Adrenal gland (tissue), 12 donors: ENCODE measurements around the gene FPR1. TPM values are rescaled to one million over a fixed set of nuclear protein-coding genes. Genes with fewer than 3 reads are reported as not detected.

Experiments used
- DNase-seq, 7 donors: peaks; one replicate each; pipeline ENCODE4 v3.0.0-alpha.2; 2019 to 2020
- H3K27ac ChIP-seq, 5 donors: fragments of 200-600 bp; sonication (generic) in 4 of 5; 1 replicate in 3 of 5; 2 replicates in 2 of 5; pipeline versions ENCODE4 v1.5.1 to v1.8.0; 2016 to 2020; ENCODE audit warnings: mild to moderate bottlenecking in 1 of 5
- H3K27me3 ChIP-seq: fragments of 200-600 bp; 2 replicates; pipeline ENCODE4 v1.8.0; 2021
- H3K36me3 ChIP-seq, 2 donors: fragments of 200-600 bp; replicated peaks in 1 of 2; 1 replicate in 1 of 2; 2 replicates in 1 of 2; pipeline versions ENCODE4 v1.5.1 to v1.8.0; 2018 to 2022
- H3K4me1 ChIP-seq, 2 donors: fragments of 200-600 bp; replicated peaks in 1 of 2; 1 replicate in 1 of 2; 2 replicates in 1 of 2; pipeline versions ENCODE4 v1.5.1 to v1.8.0; 2018 to 2021
- H3K4me3 ChIP-seq, 4 donors: fragments of 200-600 bp; sonication (generic) in 3 of 4; one replicate each; pipeline ENCODE4 v1.5.1; 2016 to 2018
- H3K9me3 ChIP-seq, 3 donors: fragments of 200-600 bp; sonication (generic) in 1 of 3; replicated peaks in 1 of 3; 1 replicate in 2 of 3; 2 replicates in 1 of 3; pipeline versions ENCODE4 v1.5.1 to v1.8.0; 2016 to 2021
- CTCF ChIP-seq, 6 experiments: fragments of 450-650 bp in 4 of 6; fragments of 200-600 bp in 2 of 6; sonication (generic) in 1 of 6; IDR thresholded peaks; 1 replicate in 5 of 6; 2 replicates in 1 of 6; pipeline versions ENCODE4 v1.5.1 to v1.8.0; 2016 to 2021; ENCODE audit warnings: antibody characterized with exemption in 6 of 6, mild to moderate bottlenecking in 2 of 6, moderate library complexity in 1 of 6
- POLR2A ChIP-seq, 2 donors: fragments of 450-650 bp; IDR thresholded peaks; one replicate each; pipeline ENCODE4 v1.6.1; 2017; ENCODE audit warnings: antibody characterized with exemption in 2 of 2, mild to moderate bottlenecking in 2 of 2, moderate library complexity in 1 of 2
- WGBS, 4 donors: extraction: QIAGEN DNeasy Blood & Tissue Kit in 2 of 4; methylation state at CpG; one replicate each; pipeline versions ENCODE4 v1.1.5 to v1.1.7; 2013 to 2017; 5-methylcytosine and 5-hydroxymethylcytosine counted together
- intact Hi-C, 2 donors: fragments of 100-400 bp; cut with DNase I; formaldehyde crosslinking; loops; one replicate each; pipeline versions ENCODE4 v1.14.1 to v1.15.0; 2022 to 2023
- polyA plus RNA-seq, 3 donors: library from polyadenylated mRNA; stranded (reverse); fragments of 200-250 nt in 2 of 3; fragments of 350-450 nt in 1 of 3; fragmentation: Illumina TruSeq in 1 of 3; extraction: RNeasy Lipid Tissue Mini Kit (QIAGEN cat#74804) in 1 of 3; gene quantifications; one replicate each; pipeline ENCODE4 v1.2.3, GENCODE V29; 2013 to 2014
- total RNA-seq, 9 donors: library from RNA; depleted of rRNA in 4 of 9; stranded (reverse); fragments of >200 nt in 4 of 9; fragments of 120-200 nt in 1 of 9; fragmentation: NEBNext Ultra II Directional in 1 of 9; extraction: Animal tissue kit (Norgen Biotek cat#: 25700) in 1 of 9; gene quantifications; one replicate each; pipeline versions ENCODE4 v1.1.0 to v1.2.4, GENCODE V29; 2013 to 2023
- donor health status: healthy with polysubstance abuse.
- donor health status: Bipolar disorder and iron deficiency.
- donor health status: DM: yes; HTN: yes; CAD: no.
- donor health status: DM: no; HTN: no; CAD: no.
- donor health status: DM: no; HTN: no; CAD: no.
- donor health status: DM: yes; HTN: yes; CAD: no.

The FPR1 gene
- total and polyA plus RNA-seq, 12 donors = 0.83 to 31.1 (median 13.4) TPM

DNA sequence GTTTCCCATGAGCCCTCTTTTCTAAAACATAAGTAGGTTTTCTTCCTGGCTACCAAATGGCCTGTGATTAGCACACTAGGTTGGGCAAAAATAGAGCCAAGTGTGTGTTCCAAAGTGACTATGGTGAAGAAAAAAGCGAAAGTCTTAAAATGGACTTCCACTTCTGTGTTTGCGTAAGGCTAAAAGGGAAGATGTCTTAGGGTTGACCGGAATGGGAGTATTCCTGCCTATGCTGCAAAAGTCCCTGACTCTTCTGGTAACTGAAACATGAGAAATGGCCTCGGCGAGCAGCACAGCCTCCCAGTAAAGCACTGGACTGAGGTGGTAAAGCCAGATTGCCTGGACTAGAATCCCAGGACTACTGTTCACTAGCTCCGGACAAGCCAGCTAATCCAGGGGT, 2.4 kb upstream of the FPR1 start:
- intact Hi-C loops = no loop called here
- 73 to 82% (median 77%) methylated on average over 6 of the region's 6 CpGs for WGBS, 4 donors
- peak in 1 of 7 donors; percentile 19 for DNase-seq
- Histone ChIP-seq H3K4me3 (no peak overlapping the region), H3K36me3 (no peaks in the 10 kb centered on the region), H3K4me1 (no peaks in the 10 kb centered on the region), H3K9me3 (no peaks in the 10 kb centered on the region), H3K27ac (peak overlapping the region in 3 of 5 donors; percentile 10 to 50 (median 44)), H3K27me3 (no peaks in the 10 kb centered on the region)
- TF ChIP-seq POLR2A (IDR thresholded peaks at IDR 0.05) (no peak), CTCF (IDR thresholded peaks at IDR 0.05) (no peak)

GRCh38 chr19:51750400-51751094, 1.1 kb downstream of the FPR1 start:
- intact Hi-C loops = no loop called here
- Histone ChIP-seq H3K9me3 (no peaks in the 10 kb centered on the region), H3K36me3 (no peaks in the 10 kb centered on the region), H3K4me1 (no peaks in the 10 kb centered on the region), H3K27me3 (no peaks in the 10 kb centered on the region), H3K27ac (peak overlapping the region in 1 of 5 donors; percentile 78), H3K4me3 (peak overlapping the region in 1 of 4 donors; percentile 44)
- no peak for DNase-seq
- TF ChIP-seq CTCF (IDR thresholded peaks at IDR 0.05) (no peak), POLR2A (IDR thresholded peaks at IDR 0.05) (no peak)
- 62 to 74% (median 68%) methylated on average over 7 of the region's 7 CpGs for WGBS, 4 donors

DNA sequence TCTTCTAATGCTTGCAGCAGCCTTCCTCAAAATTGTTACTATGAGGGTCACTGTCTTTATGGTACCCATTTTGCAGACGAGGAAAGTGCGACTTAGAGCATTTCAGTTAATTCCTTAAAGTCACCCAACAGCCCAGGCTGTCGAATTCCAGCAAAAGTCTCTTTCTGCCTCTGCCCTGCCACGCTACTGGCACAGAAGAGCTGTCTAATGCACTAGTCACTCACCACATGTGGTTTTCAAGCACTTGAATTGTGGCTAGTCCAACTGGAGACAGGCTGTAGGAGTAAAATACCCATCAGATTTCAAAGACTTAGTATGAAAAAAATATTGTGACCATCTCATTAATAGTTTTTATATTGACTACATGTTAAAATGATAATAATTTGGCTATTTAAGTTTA, 1.7 kb downstream of the FPR1 start:
- H3K4me3 ChIP-seq = peak overlapping the region in 1 of 4 donors; percentile 44
- no peak for DNase-seq
- H3K27me3 ChIP-seq = no peaks in the 10 kb centered on the region
- H3K36me3 ChIP-seq = no peaks in the 10 kb centered on the region
- H3K27ac ChIP-seq = no peak overlapping the region
- 70 to 82% (median 73%) methylated on average over 4 of the region's 4 CpGs for WGBS, 4 donors
- TF ChIP-seq POLR2A (IDR thresholded peaks at IDR 0.05) (no peak), CTCF (IDR thresholded peaks at IDR 0.05) (no peak)
- intact Hi-C loops = no loop called here
- no peaks in the 10 kb centered on the region for H3K9me3 ChIP-seq
- no peaks in the 10 kb centered on the region for H3K4me1 ChIP-seq

DNA sequence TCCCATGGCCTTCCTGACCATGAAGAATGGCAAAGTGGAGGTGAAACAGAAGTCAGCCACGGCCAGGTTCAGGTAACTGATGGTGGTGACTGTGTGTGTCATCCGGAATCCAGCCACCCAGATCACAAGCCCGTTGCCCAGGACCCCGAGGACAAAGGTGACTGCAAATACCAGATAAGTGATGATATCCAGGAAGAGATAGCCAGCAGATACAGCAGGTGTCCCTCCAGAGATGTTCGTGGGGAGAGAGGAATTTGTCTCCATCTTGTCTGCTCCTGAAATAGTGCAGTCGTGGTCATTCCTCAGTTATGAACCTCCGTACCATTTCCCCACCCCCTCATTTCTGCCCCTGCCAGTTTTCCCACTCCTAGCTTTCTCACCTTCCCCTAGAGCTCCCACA, 4.9 kb downstream of the FPR1 start:
- intact Hi-C loops = no loop called here
- Histone ChIP-seq H3K4me1 (no peaks in the 10 kb centered on the region), H3K4me3 (no peak overlapping the region), H3K27ac (no peak overlapping the region), H3K9me3 (no peaks in the 10 kb centered on the region), H3K27me3 (no peaks in the 10 kb centered on the region), H3K36me3 (no peaks in the 10 kb centered on the region)
- no peak for DNase-seq
- no peak for TF ChIP-seq POLR2A (IDR thresholded peaks at IDR 0.05)
- no peak for TF ChIP-seq CTCF (IDR thresholded peaks at IDR 0.05)
- 63 to 76% (median 71%) methylated on average over 7 of the region's 7 CpGs for WGBS, 4 donors
